SK-N-SH (cell line): Measurements from ENCODE around the gene TOMT. TPM values are rescaled to one million over a fixed set of nuclear protein-coding genes. Genes with fewer than 3 reads are reported as not detected.

Source experiments
- CTCF ChIA-PET: fragments of 300-600, 350-600 bp; formaldehyde crosslinking; extraction: SDS; loops from one replicate; lab custom pipeline; 2021; lab: Yijun Ruan, JAX
- POLR2A ChIA-PET: fragments of 350-600 bp; sonication (Branson Sonifier 250); formaldehyde crosslinking; extraction: SDS; loops from one replicate; lab custom pipeline; 2020; ENCODE audit warnings: antibody characterized with exemption, inconsistent platforms; lab: Yijun Ruan, JAX
- DNase-seq: peaks from one replicate; pipeline ENCODE4 v3.0.0; 2012
- H2AFZ ChIP-seq: fragments of 200-600 bp; sonication (generic); 2 replicates; pipeline ENCODE4 v1.8.1; 2016; ENCODE audit warnings: antibody characterized with exemption, mild to moderate bottlenecking, low read depth
- H3F3A ChIP-seq: fragments of 200-600 bp; sonication (generic); replicated peaks from 2 replicates; pipeline ENCODE3; 2016; ENCODE audit warnings: antibody characterized with exemption, mild to moderate bottlenecking; ENCODE audit not compliant: insufficient read depth
- H3K27ac ChIP-seq, 2 experiments: fragments of 200-500 bp in 1 of 2; fragments of 200-600 bp in 1 of 2; sonication (Bioruptor generic) in 1 of 2; sonication (generic), shearing (Covaris generic) in 1 of 2; 2 replicates each; pipeline versions ENCODE4 v1.5.1 to v1.6.1; 2014 to 2016; ENCODE audit warnings: low read depth in 2 of 2, inconsistent platforms in 1 of 2, low read length in 1 of 2, mild to moderate bottlenecking in 1 of 2, mixed read lengths in 1 of 2
- H3K27me3 ChIP-seq: fragments of 200-600 bp; sonication (generic), shearing (Covaris generic); 2 replicates; pipeline ENCODE4 v1.6.1; 2016; ENCODE audit warnings: mixed run types; ENCODE audit not compliant: insufficient read depth
- H3K36me3 ChIP-seq, 2 experiments: fragments of 200-500 bp in 1 of 2; fragments of 200-600 bp in 1 of 2; sonication (Bioruptor generic) in 1 of 2; sonication (generic) in 1 of 2; replicated peaks in 1 of 2; 2 replicates each; pipeline versions ENCODE3 to v1.5.1; 2014 to 2016; ENCODE audit warnings: low read length in 1 of 2, mild to moderate bottlenecking in 1 of 2; ENCODE audit not compliant: insufficient read depth in 2 of 2, control insufficient read depth in 1 of 2
- H3K4me1 ChIP-seq, 2 experiments: fragments of 200-500 bp in 1 of 2; fragments of 200-600 bp in 1 of 2; sonication (Bioruptor generic) in 1 of 2; sonication (generic), shearing (Covaris generic) in 1 of 2; 2 replicates each; pipeline versions ENCODE4 v1.5.1 to v1.6.1; 2014 to 2016; ENCODE audit warnings: low read depth in 1 of 2, low read length in 1 of 2, mixed run types in 1 of 2; ENCODE audit not compliant: insufficient read depth in 2 of 2, control insufficient read depth in 1 of 2
- H3K4me2 ChIP-seq: fragments of 200-600 bp; sonication (generic), shearing (Covaris generic); 2 replicates; pipeline ENCODE4 v1.6.1; 2017; ENCODE audit warnings: mixed run types
- H3K4me3 ChIP-seq, 2 experiments: fragments of 200-500 bp in 1 of 2; fragments of 200-600 bp in 1 of 2; sonication (Bioruptor generic) in 1 of 2; sonication (generic), shearing (Covaris generic) in 1 of 2; 2 replicates each; pipeline versions ENCODE4 v1.5.1 to v1.8.1; 2014 to 2016; ENCODE audit warnings: low read depth in 2 of 2, inconsistent platforms in 1 of 2, low read length in 1 of 2, mild to moderate bottlenecking in 1 of 2, mixed read lengths in 1 of 2, moderate library complexity in 1 of 2
- H3K79me2 ChIP-seq: fragments of 200-600 bp; sonication (generic); 2 replicates; pipeline ENCODE4 v1.8.1; 2017; ENCODE audit warnings: mild to moderate bottlenecking; ENCODE audit not compliant: insufficient read depth
- H3K9ac ChIP-seq: fragments of 200-600 bp; sonication (generic); 2 replicates; pipeline ENCODE4 v1.6.1; 2017; ENCODE audit warnings: mixed run types
- H3K9me2 ChIP-seq: fragments of 200-600 bp; sonication (generic); 2 replicates; pipeline ENCODE4 v1.6.1; 2017; ENCODE audit warnings: mixed run types
- H3K9me3 ChIP-seq: fragments of 200-600 bp; sonication (generic); 2 replicates; pipeline ENCODE4 v1.6.1; 2017; ENCODE audit warnings: mixed run types, mild to moderate bottlenecking, moderate library complexity
- H4K20me1 ChIP-seq: fragments of 200-600 bp; sonication (generic); 2 replicates; pipeline ENCODE4 v1.6.1; 2017; ENCODE audit warnings: mild to moderate bottlenecking, mixed run types; ENCODE audit not compliant: insufficient read depth
- ELF1 ChIP-seq: IDR thresholded peaks from 2 replicates; pipeline ENCODE4 v1.4.0; 2012
- EP300 ChIP-seq, 2 experiments: IDR thresholded peaks; 2 replicates each; pipeline versions ENCODE4 v1.4.0 to v1.6.1; 2012; ENCODE audit warnings: borderline replicate concordance in 1 of 2, low read depth in 1 of 2, low read length in 1 of 2
- EZH2phosphoT487 ChIP-seq: fragments of 200-600 bp; sonication (generic); IDR thresholded peaks from 2 replicates; pipeline ENCODE4 v1.6.1; 2017; ENCODE audit warnings: low read depth, mixed run types, mild to moderate bottlenecking, antibody characterized with exemption, moderate library complexity, borderline replicate concordance
- FOSL2 ChIP-seq: IDR thresholded peaks from 2 replicates; pipeline ENCODE4 v1.4.0; 2012; ENCODE audit warnings: low read depth, mild to moderate bottlenecking, moderate library complexity, borderline replicate concordance
- FOXM1 ChIP-seq: IDR thresholded peaks from 2 replicates; pipeline ENCODE4 v1.4.0; 2012; ENCODE audit warnings: low read depth, mild to moderate bottlenecking
- GATA2 ChIP-seq: sonication (generic); formaldehyde crosslinking; IDR thresholded peaks from 2 replicates; pipeline ENCODE4 v1.5.0; 2020; ENCODE audit warnings: mild to moderate bottlenecking, missing genetic modification reagents
- JUND ChIP-seq: IDR thresholded peaks from 2 replicates; pipeline ENCODE4 v1.4.0; 2012
- MEF2A ChIP-seq: IDR thresholded peaks from 2 replicates; pipeline ENCODE4 v1.4.0; 2012; ENCODE audit warnings: low read depth, borderline replicate concordance
- MXI1 ChIP-seq: IDR thresholded peaks from 2 replicates; pipeline ENCODE4 v1.6.1; 2012; ENCODE audit warnings: mild to moderate bottlenecking, low read depth, low read length, improper control_type of control experiment
- NFIC ChIP-seq: IDR thresholded peaks from 2 replicates; pipeline ENCODE4 v1.4.0; 2012; ENCODE audit warnings: borderline replicate concordance
- PBX3 ChIP-seq: IDR thresholded peaks from 2 replicates; pipeline ENCODE4; 2012
- RAD21 ChIP-seq: IDR thresholded peaks from 2 replicates; pipeline ENCODE4 v1.6.1; 2012; ENCODE audit warnings: mild to moderate bottlenecking, low read length
- RCOR1 ChIP-seq: fragments of 150-350 bp; IDR thresholded peaks from 2 replicates; pipeline ENCODE4 v1.6.1; 2017; ENCODE audit warnings: antibody characterized with exemption, low read length
- REST ChIP-seq: IDR thresholded peaks from 2 replicates; pipeline ENCODE4 v1.6.1; 2012; ENCODE audit warnings: mild to moderate bottlenecking, low read depth, low read length, moderate library complexity
- RFX5 ChIP-seq: IDR thresholded peaks from 2 replicates; pipeline ENCODE4 v1.6.1; 2012; ENCODE audit warnings: mild to moderate bottlenecking, improper control_type of control experiment, low read length
- RXRA ChIP-seq: IDR thresholded peaks from 2 replicates; pipeline ENCODE4 v1.4.0; 2012; ENCODE audit warnings: low read depth, mild to moderate bottlenecking, borderline replicate concordance
- TEAD4 ChIP-seq: IDR thresholded peaks from 2 replicates; pipeline ENCODE4 v1.4.0; 2012; ENCODE audit warnings: mild to moderate bottlenecking, borderline replicate concordance; ENCODE audit not compliant: insufficient read depth
- USF2 ChIP-seq: fragments of 150-350 bp; IDR thresholded peaks from 2 replicates; pipeline ENCODE4 v1.6.1; 2017; ENCODE audit warnings: antibody characterized with exemption, low read length, low read depth, borderline replicate concordance
- YY1 ChIP-seq: IDR thresholded peaks from 2 replicates; pipeline ENCODE4 v1.4.0; 2012; ENCODE audit warnings: low read depth, mild to moderate bottlenecking
- WGBS: methylation state at CpG from one replicate; pipeline ENCODE4 v1.1.6; 2017; ENCODE audit warnings: low lambda C conversion rate; 5-methylcytosine and 5-hydroxymethylcytosine counted together
- polyA plus RNA-seq, 3 experiments: library from polyadenylated mRNA; depleted of rRNA; stranded (reverse); fragments of >200 nt; gene quantifications; 2 replicates each; pipeline ENCODE4 v1.2.3, GENCODE V29; 2012
- TF ChIP-seq, protein P1 (sequence below): IDR thresholded peaks from 2 replicates; pipeline ENCODE4 v1.4.0; 2012; ENCODE audit warnings: low read depth, borderline replicate concordance

TOMT gene
- polyA plus RNA-seq, 1 of the 3 experiments (the other 2 are of a cell fraction), result not detected

GRCh38 chr11:72070491-72070890, 35.2 kb upstream of the TOMT start:
- DNase-seq, result no peak
- Histone ChIP-seq H2AFZ (0 out of 2 replicates have a peak overlapping the region, but pooled peaks have one; percentile 45), H3K27ac (peak overlapping the region in 1 of 2 experiments; percentile 82; a peak in 2 of 4 replicates), H3K79me2 (peaks cover 96% of the 10 kb centered on the region), H3F3A (peaks cover 39% of the 10 kb centered on the region), H4K20me1 (no peaks in the 10 kb centered on the region), H3K9ac (peak overlapping the region; percentile 53; the same call in 1 of the 2 replicates), H3K4me3 (0 out of 4 replicates have a peak overlapping the region, but pooled peaks of 1 of the 2 experiments have one; percentile 4), H3K4me2 (peak overlapping the region; percentile 53), H3K36me3 (peaks cover 3 to 4% of the 10 kb centered on the region in 2 experiments), H3K27me3 (no peaks in the 10 kb centered on the region), H3K9me3 (no peaks in the 10 kb centered on the region), H3K4me1 (peaks cover 21 to 52% of the 10 kb centered on the region in 2 experiments), H3K9me2 (no peaks in the 10 kb centered on the region)
- ChIA-PET POLR2A (no interaction called here), CTCF (interaction anchor here (0.9 to 1.4 kb wide), 2 partner anchors 8 to 45 kb away, joined by 3 read pairs; no protein-coding TSS in a partner anchor)
- TF ChIP-seq RAD21, result no peak
- TF ChIP-seq JUND, result no peak
- TF ChIP-seq REST, result no peak
- TF ChIP-seq, protein P1, sequence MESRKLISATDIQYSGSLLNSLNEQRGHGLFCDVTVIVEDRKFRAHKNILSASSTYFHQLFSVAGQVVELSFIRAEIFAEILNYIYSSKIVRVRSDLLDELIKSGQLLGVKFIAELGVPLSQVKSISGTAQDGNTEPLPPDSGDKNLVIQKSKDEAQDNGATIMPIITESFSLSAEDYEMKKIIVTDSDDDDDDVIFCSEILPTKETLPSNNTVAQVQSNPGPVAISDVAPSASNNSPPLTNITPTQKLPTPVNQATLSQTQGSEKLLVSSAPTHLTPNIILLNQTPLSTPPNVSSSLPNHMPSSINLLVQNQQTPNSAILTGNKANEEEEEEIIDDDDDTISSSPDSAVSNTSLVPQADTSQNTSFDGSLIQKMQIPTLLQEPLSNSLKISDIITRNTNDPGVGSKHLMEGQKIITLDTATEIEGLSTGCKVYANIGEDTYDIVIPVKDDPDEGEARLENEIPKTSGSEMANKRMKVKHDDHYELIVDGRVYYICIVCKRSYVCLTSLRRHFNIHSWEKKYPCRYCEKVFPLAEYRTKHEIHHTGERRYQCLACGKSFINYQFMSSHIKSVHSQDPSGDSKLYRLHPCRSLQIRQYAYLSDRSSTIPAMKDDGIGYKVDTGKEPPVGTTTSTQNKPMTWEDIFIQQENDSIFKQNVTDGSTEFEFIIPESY, result no peak
- TF ChIP-seq FOXM1, result no peak
- TF ChIP-seq RFX5, result no peak
- TF ChIP-seq MEF2A, result no peak
- TF ChIP-seq EZH2phosphoT487, result no peak
- no peak for TF ChIP-seq FOSL2
- no peak for TF ChIP-seq RCOR1
- no peak for TF ChIP-seq PBX3
- no peak for TF ChIP-seq GATA2 (CRISPR knock-in tag)
- TF ChIP-seq RXRA, result no peak
- TF ChIP-seq NFIC, result no peak
- no peak for TF ChIP-seq EP300 (IDR thresholded peaks at IDR 0.05; ENCODE audit: borderline replicate concordance in 1 of 2, low read depth in 1 of 2, low read length in 1 of 2)
- no peak for TF ChIP-seq YY1
- no peak for TF ChIP-seq ELF1
- TF ChIP-seq MXI1, result no peak
- no peak for TF ChIP-seq USF2
- TF ChIP-seq TEAD4, result no peak
- WGBS, result 85% methylated on average over 7 of the region's 7 CpGs
